ENCODE results near the gene CMTM8.

CMTM8 gene

DNA sequence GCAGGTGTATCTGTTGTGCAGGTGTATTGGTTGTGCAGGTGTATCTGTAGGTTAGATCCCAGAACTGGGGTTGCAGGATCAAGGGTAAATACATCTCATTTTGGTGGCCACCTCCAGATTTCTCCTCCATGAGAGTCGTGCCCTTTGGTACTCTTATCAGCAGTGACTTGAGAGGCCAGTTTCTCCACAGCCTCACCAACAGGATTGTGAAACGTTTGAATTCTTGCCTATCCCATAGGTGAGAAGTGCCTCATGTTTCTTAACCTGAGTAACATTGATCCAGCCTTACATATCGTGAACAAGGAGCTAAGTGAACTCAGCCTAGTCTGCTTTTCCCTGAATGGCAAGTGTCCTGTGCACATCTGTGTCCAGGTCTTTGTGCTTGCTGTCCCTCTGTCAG is 55.4 kb downstream of the CMTM8 start:
- Histone ChIP-seq H4K20me1 (ENCODE audit: control insufficient read depth, insufficient read depth, low read depth, low read length) (no peaks in the 10 kb centered on the region), H3K9me3 (ENCODE audit: control insufficient read depth, insufficient read depth, low read length) (no peaks in the 10 kb centered on the region), H3K36me3 (ENCODE audit: control insufficient read depth, low read length) (no peaks in the 10 kb centered on the region), H3K27ac (ENCODE audit: low read depth, low read length) (no peak overlapping the region), H3K27me3 (ENCODE audit: control insufficient read depth, low read length) (peaks cover 4% of the 10 kb centered on the region; the same call in 1 of the 2 replicates), H3K4me1 (ENCODE audit: control insufficient read depth, low read length) (no peaks in the 10 kb centered on the region; the same call in 1 of the 2 replicates), H3K4me2 (ENCODE audit: low read length) (no peak overlapping the region), H3K9me2 (replicated peaks; ENCODE audit: control insufficient read depth, low read length) (no peaks in the 10 kb centered on the region), H3F3A (ENCODE audit: control insufficient read depth, insufficient read depth) (no peaks in the 10 kb centered on the region), H3K4me3 (ENCODE audit: low read length) (no peak overlapping the region), H3K79me2 (ENCODE audit: control insufficient read depth, low read length) (no peaks in the 10 kb centered on the region)
- TF ChIP-seq EZH2phosphoT487 (IDR thresholded peaks at IDR 0.05; ENCODE audit: borderline replicate concordance, low read length) = no peak
- no peak for TF ChIP-seq CTCF (IDR thresholded peaks at IDR 0.05; ENCODE audit: low read depth, low read length, poor library complexity, severe bottlenecking)

GRCh38 chr3:32296251-32297204 is 58.0 kb downstream of the CMTM8 start:
- Histone ChIP-seq H3K27me3 (ENCODE audit: control insufficient read depth, low read length) (peaks cover 10% of the 10 kb centered on the region), H3K27ac (ENCODE audit: low read depth, low read length) (no peak overlapping the region), H4K20me1 (ENCODE audit: control insufficient read depth, insufficient read depth, low read depth, low read length) (no peaks in the 10 kb centered on the region), H3K9me3 (ENCODE audit: control insufficient read depth, insufficient read depth, low read length) (no peaks in the 10 kb centered on the region), H3K9me2 (replicated peaks; ENCODE audit: control insufficient read depth, low read length) (no peaks in the 10 kb centered on the region), H3K4me3 (ENCODE audit: low read length) (no peak overlapping the region), H3K4me2 (ENCODE audit: low read length) (no peak overlapping the region), H3K79me2 (ENCODE audit: control insufficient read depth, low read length) (no peaks in the 10 kb centered on the region), H3F3A (ENCODE audit: control insufficient read depth, insufficient read depth) (no peaks in the 10 kb centered on the region), H3K4me1 (ENCODE audit: control insufficient read depth, low read length) (no peaks in the 10 kb centered on the region), H3K36me3 (ENCODE audit: control insufficient read depth, low read length) (no peaks in the 10 kb centered on the region)
- TF ChIP-seq EZH2phosphoT487 (IDR thresholded peaks at IDR 0.05; ENCODE audit: borderline replicate concordance, low read length) = no peak
- peak; percentile 96 for TF ChIP-seq CTCF (IDR thresholded peaks at IDR 0.05; ENCODE audit: low read depth, low read length, poor library complexity, severe bottlenecking)

GRCh38 chr3:32297366-32297765 is 58.9 kb downstream of the CMTM8 start:
- TF ChIP-seq CTCF (IDR thresholded peaks at IDR 0.05; ENCODE audit: low read depth, low read length, poor library complexity, severe bottlenecking) = no peak
- no peak for TF ChIP-seq EZH2phosphoT487 (IDR thresholded peaks at IDR 0.05; ENCODE audit: borderline replicate concordance, low read length)
- no peaks in the 10 kb centered on the region for H3K9me2 ChIP-seq (replicated peaks; ENCODE audit: control insufficient read depth, low read length)
- no peak overlapping the region for H3K4me3 ChIP-seq (ENCODE audit: low read length)
- no peaks in the 10 kb centered on the region for H4K20me1 ChIP-seq (ENCODE audit: control insufficient read depth, insufficient read depth, low read depth, low read length)
- no peaks in the 10 kb centered on the region for H3K36me3 ChIP-seq (ENCODE audit: control insufficient read depth, low read length)
- no peaks in the 10 kb centered on the region for H3K4me1 ChIP-seq (ENCODE audit: control insufficient read depth, low read length)
- no peak overlapping the region for H3K4me2 ChIP-seq (ENCODE audit: low read length)
- H3K27ac ChIP-seq (ENCODE audit: low read depth, low read length) = no peak overlapping the region
- no peaks in the 10 kb centered on the region for H3K9me3 ChIP-seq (ENCODE audit: control insufficient read depth, insufficient read depth, low read length)
- no peaks in the 10 kb centered on the region for H3F3A ChIP-seq (ENCODE audit: control insufficient read depth, insufficient read depth)
- peaks cover 10% of the 10 kb centered on the region for H3K27me3 ChIP-seq (ENCODE audit: control insufficient read depth, low read length)
- no peaks in the 10 kb centered on the region for H3K79me2 ChIP-seq (ENCODE audit: control insufficient read depth, low read length)
